T-helper 1 cell (primary cell): ENCODE data around the gene PLPP2.
"Not testable (repeated sequence)": the region's sequence is repeated elsewhere in the genome, so short reads cannot be mapped to it uniquely, and the experiment has no call there.

Source experiments
- DNase-seq, 5 donors: peaks; one replicate each; pipeline ENCODE4 v3.0.0-alpha.2; 2012 to 2020

Gene PLPP2

GRCh38 chr19:292281-292884, 1.2 kb upstream of the PLPP2 start:
- DNase-seq = no peak

- DNase-seq = no peak
Measured at GRCh38 chr19:291561-292280, 518 bp upstream of the PLPP2 start.

GRCh38 chr19:290372-291005, 714 bp downstream of the PLPP2 start:
- DNase-seq = peak in 1 of 5 donors; percentile 28

GRCh38 chr19:289651-290371, 1.4 kb downstream of the PLPP2 start:
- DNase-seq = peak in 3 of 5 donors; percentile 21 to 62 (median 25)

- no peak for DNase-seq
Measured at GRCh38 chr19:288911-289310, 2.3 kb downstream of the PLPP2 start.

GRCh38 chr19:287381-287871, 3.8 kb downstream of the PLPP2 start:
- DNase-seq = no peak

- DNase-seq = no peak
Measured at GRCh38 chr19:283395-283794, 7.8 kb downstream of the PLPP2 start.

GRCh38 chr19:282501-282900, 8.7 kb downstream of the PLPP2 start:
- no peak for DNase-seq

- no peak for DNase-seq
Measured at GRCh38 chr19:281992-282391, 9.2 kb downstream of the PLPP2 start.

- no peak for DNase-seq
Measured at GRCh38 chr19:281156-281853, 9.9 kb downstream of the PLPP2 start.

- DNase-seq = no peak
Measured at GRCh38 chr19:280541-281009, 10.6 kb downstream of the PLPP2 start.

GRCh38 chr19:279656-280055, 11.5 kb downstream of the PLPP2 start:
- no peak for DNase-seq

GRCh38 chr19:279231-279630, 12.0 kb downstream of the PLPP2 start:
- DNase-seq = no peak

GRCh38 chr19:277581-278165, 13.5 kb downstream of the PLPP2 start:
- DNase-seq = no peak

GRCh38 chr19:277131-277530, 14.1 kb downstream of the PLPP2 start:
- no peak for DNase-seq

- no peak for DNase-seq
Measured at GRCh38 chr19:275958-276646, 15.1 kb downstream of the PLPP2 start.

GRCh38 chr19:275000-275399, 16.2 kb downstream of the PLPP2 start:
- no peak for DNase-seq

- no peak for DNase-seq
Measured at GRCh38 chr19:273393-273792, 17.8 kb downstream of the PLPP2 start.

GRCh38 chr19:271856-272255, 19.3 kb downstream of the PLPP2 start:
- DNase-seq = no peak

- DNase-seq = not testable (repeated sequence)
Measured at GRCh38 chr19:270766-271318, 20.4 kb downstream of the PLPP2 start.

GRCh38 chr19:269241-269640, 22.0 kb downstream of the PLPP2 start:
- no peak for DNase-seq
